Neural progenitor cell (in vitro differentiated cells): ENCODE results near the gene PBX3. TPM values are rescaled to one million over a fixed set of nuclear protein-coding genes. Genes with fewer than 3 reads are reported as not detected.

Experiments used
- DNase-seq: peaks from one replicate; pipeline ENCODE4 v3.0.0-alpha.2; 2016; ENCODE audit warnings: low spot score
- H2AFZ ChIP-seq: fragments of 200-600 bp; sonication (generic); replicated peaks from 2 replicates; pipeline ENCODE4 v1.6.1; 2016; ENCODE audit warnings: antibody characterized with exemption
- H3F3A ChIP-seq: fragments of 200-600 bp; sonication (generic); 2 replicates; pipeline ENCODE4 v1.6.1; 2016; ENCODE audit warnings: antibody characterized with exemption, low read depth
- H3K27ac ChIP-seq: fragments of 200-600 bp; sonication (generic); 2 replicates; pipeline ENCODE4 v1.5.1; 2016; ENCODE audit warnings: mild to moderate bottlenecking
- H3K27me3 ChIP-seq: fragments of 200-600 bp; sonication (generic); 2 replicates; pipeline ENCODE4 v1.6.1; 2016; ENCODE audit warnings: mild to moderate bottlenecking, moderate library complexity
- H3K36me3 ChIP-seq: fragments of 200-600 bp; sonication (generic); 2 replicates; pipeline ENCODE4 v1.5.1; 2016
- H3K4me1 ChIP-seq: fragments of 200-600 bp; sonication (generic); 2 replicates; pipeline ENCODE4 v1.6.1; 2016; ENCODE audit warnings: mixed run types
- H3K4me2 ChIP-seq: fragments of 200-600 bp; sonication (generic); 2 replicates; pipeline ENCODE4 v1.6.1; 2016
- H3K4me3 ChIP-seq: fragments of 200-600 bp; sonication (generic); 2 replicates; pipeline ENCODE4 v1.5.1; 2016
- H3K79me2 ChIP-seq: fragments of 200-600 bp; sonication (generic); 2 replicates; pipeline ENCODE4 v1.6.1; 2016; ENCODE audit warnings: low read depth
- H3K9ac ChIP-seq: fragments of 200-600 bp; sonication (generic); 2 replicates; pipeline ENCODE4 v1.6.1; 2016
- H3K9me3 ChIP-seq: fragments of 200-600 bp; sonication (generic); 2 replicates; pipeline ENCODE4 v1.5.1; 2016; ENCODE audit warnings: low read depth
- H4K20me1 ChIP-seq: fragments of 200-600 bp; sonication (generic); 2 replicates; pipeline ENCODE4 v1.6.1; 2016; ENCODE audit warnings: low read depth
- H3K27ac Mint-ChIP-seq: 3 replicates; pipeline ENCODE4 v1.8.0; 2021; ENCODE audit warnings: mixed read lengths
- H3K27me3 Mint-ChIP-seq: 2 replicates; pipeline ENCODE4 v1.8.0; 2022; ENCODE audit warnings: low read depth, mild to moderate bottlenecking, inconsistent platforms, moderate library complexity, mixed read lengths; ENCODE audit not compliant: insufficient read depth
- H3K36me3 Mint-ChIP-seq: 3 replicates; pipeline ENCODE4 v1.8.0; 2021; ENCODE audit warnings: mixed read lengths
- H3K4me1 Mint-ChIP-seq: 3 replicates; pipeline ENCODE4 v1.8.0; 2021; ENCODE audit warnings: mixed read lengths
- H3K4me3 Mint-ChIP-seq: 3 replicates; pipeline ENCODE4 v1.8.0; 2021; ENCODE audit warnings: mild to moderate bottlenecking, moderate library complexity, mixed read lengths
- H3K9me3 Mint-ChIP-seq: 3 replicates; pipeline ENCODE4 v1.8.0; 2020; ENCODE audit warnings: mixed read lengths
- EZH2 ChIP-seq: fragments of 200-600 bp; sonication (generic); IDR thresholded peaks from 2 replicates; pipeline ENCODE4 v1.6.1; 2017; ENCODE audit warnings: antibody characterized with exemption, mild to moderate bottlenecking, moderate library complexity
- EZH2phosphoT487 ChIP-seq: fragments of 200-600 bp; sonication (generic); IDR thresholded peaks from 2 replicates; pipeline ENCODE4 v1.6.1; 2017; ENCODE audit warnings: antibody characterized with exemption
- total RNA-seq: library from RNA; depleted of rRNA; stranded (reverse); fragments of >200 nt; gene quantifications from 2 replicates; pipeline ENCODE4 v1.2.3, GENCODE V29; 2015; ENCODE audit warnings: low replicate concordance
- TF ChIP-seq, protein P1 (sequence below): fragments of 200-600 bp; sonication (generic); IDR thresholded peaks from 2 replicates; pipeline ENCODE4 v1.5.1; 2017; ENCODE audit warnings: antibody characterized with exemption, mild to moderate bottlenecking

The PBX3 gene
- total RNA-seq, 1 donor from 2014 or later = 99.5 TPM

DNA sequence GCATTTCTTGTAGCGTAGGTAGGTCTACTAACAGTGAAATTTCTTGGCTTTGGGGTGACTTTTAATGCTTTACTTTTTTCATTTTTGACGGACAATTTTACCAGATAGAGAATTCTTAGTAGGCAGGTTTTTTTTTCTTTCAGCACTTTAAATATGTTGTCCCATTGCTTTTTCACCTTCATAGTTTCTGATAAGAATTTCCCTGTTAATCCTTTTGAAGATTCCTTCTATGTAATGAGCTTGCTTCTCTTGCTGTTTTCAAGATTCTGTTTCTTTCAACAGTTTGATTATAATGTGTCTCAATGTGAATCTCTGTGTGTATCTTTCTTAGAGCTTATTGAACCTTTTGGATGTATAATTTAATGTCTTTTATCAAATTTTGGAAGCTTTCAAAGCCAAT lies 35.5 kb downstream of the PBX3 start:
- peaks cover 71% of the 10 kb centered on the region for H3K79me2 ChIP-seq
- Mint-ChIP-seq H3K4me1 (peaks cover 5% of the 10 kb centered on the region), H3K9me3 (peaks cover 29% of the 10 kb centered on the region), H3K27me3 (peaks cover 5% of the 10 kb centered on the region), H3K36me3 (peaks cover 49% of the 10 kb centered on the region), H3K27ac (no peak overlapping the region), H3K4me3 (no peak overlapping the region)
- TF ChIP-seq, protein P1, sequence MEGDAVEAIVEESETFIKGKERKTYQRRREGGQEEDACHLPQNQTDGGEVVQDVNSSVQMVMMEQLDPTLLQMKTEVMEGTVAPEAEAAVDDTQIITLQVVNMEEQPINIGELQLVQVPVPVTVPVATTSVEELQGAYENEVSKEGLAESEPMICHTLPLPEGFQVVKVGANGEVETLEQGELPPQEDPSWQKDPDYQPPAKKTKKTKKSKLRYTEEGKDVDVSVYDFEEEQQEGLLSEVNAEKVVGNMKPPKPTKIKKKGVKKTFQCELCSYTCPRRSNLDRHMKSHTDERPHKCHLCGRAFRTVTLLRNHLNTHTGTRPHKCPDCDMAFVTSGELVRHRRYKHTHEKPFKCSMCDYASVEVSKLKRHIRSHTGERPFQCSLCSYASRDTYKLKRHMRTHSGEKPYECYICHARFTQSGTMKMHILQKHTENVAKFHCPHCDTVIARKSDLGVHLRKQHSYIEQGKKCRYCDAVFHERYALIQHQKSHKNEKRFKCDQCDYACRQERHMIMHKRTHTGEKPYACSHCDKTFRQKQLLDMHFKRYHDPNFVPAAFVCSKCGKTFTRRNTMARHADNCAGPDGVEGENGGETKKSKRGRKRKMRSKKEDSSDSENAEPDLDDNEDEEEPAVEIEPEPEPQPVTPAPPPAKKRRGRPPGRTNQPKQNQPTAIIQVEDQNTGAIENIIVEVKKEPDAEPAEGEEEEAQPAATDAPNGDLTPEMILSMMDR = no peak
- TF ChIP-seq EZH2phosphoT487 (no peak), EZH2 (no peak)
- no peak overlapping the region for H3K4me3 ChIP-seq
- peaks cover 4% of the 10 kb centered on the region for H3K4me1 ChIP-seq
- no peaks in the 10 kb centered on the region for H3K27me3 ChIP-seq
- no peak for DNase-seq
- H3K4me2 ChIP-seq = no peak overlapping the region
- H3K9ac ChIP-seq = no peak overlapping the region
- H3K27ac ChIP-seq = no peak overlapping the region
- H3K9me3 ChIP-seq = peaks cover 7% of the 10 kb centered on the region
- no peaks in the 10 kb centered on the region for H3K36me3 ChIP-seq
- no peaks in the 10 kb centered on the region for H3F3A ChIP-seq
- peaks cover 22% of the 10 kb centered on the region for H4K20me1 ChIP-seq
- no peak overlapping the region for H2AFZ ChIP-seq

DNA sequence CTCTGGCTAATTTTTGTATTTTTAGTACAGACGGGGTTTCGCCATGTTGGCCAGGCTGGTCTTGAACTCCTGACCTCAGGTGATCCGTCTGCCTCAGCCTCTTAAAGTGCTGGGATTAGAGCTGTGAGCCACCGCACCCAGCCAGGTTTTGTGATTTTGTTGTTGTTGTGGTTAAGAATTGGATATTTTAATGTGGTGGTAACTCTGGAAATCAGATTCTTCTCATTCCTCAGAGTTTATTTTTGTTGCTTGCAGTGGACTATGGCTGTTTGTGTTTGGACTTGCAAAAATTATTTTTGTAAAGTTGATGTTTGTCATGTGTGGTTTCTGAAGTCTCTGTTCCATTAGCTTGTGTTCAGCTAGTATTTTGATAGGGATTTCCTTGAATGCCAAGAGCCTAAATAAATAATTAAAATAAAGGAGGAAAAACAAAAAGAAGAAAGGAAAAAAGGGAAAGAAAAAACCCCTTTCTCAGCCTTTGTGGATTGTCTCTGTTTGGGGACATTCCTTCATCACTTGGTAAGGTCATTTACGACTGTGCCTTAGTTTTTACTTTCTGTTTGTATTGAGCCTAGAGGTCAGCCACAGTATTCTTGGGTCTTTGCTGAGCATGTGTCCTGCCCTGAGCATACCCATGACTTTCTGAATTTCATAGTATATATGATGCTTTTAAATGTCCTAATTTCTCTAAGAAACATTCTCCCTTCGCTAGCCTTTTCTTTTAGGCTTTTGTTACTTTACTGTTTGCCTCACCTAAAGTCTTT lies 37.3 kb downstream of the PBX3 start:
- no peak overlapping the region for H3K27ac ChIP-seq
- H3K36me3 Mint-ChIP-seq = peaks cover 53% of the 10 kb centered on the region
- peaks cover 5% of the 10 kb centered on the region for H3K27me3 Mint-ChIP-seq
- no peak overlapping the region for H2AFZ ChIP-seq
- H3K4me3 ChIP-seq = no peak overlapping the region
- H3K4me1 Mint-ChIP-seq = peaks cover 5% of the 10 kb centered on the region
- H3K27me3 ChIP-seq = no peaks in the 10 kb centered on the region
- H4K20me1 ChIP-seq = peaks cover 32% of the 10 kb centered on the region
- peaks cover 4% of the 10 kb centered on the region for H3K4me1 ChIP-seq
- DNase-seq = no peak
- H3K4me3 Mint-ChIP-seq = no peak overlapping the region
- H3K79me2 ChIP-seq = peaks cover 79% of the 10 kb centered on the region
- H3K9me3 ChIP-seq = peaks cover 7% of the 10 kb centered on the region
- H3K9me3 Mint-ChIP-seq = peaks cover 29% of the 10 kb centered on the region
- no peaks in the 10 kb centered on the region for H3K36me3 ChIP-seq
- H3K27ac Mint-ChIP-seq = no peak overlapping the region
- H3F3A ChIP-seq = no peaks in the 10 kb centered on the region
- TF ChIP-seq, protein P1 = no peak
- no peak for TF ChIP-seq EZH2phosphoT487
- no peak for TF ChIP-seq EZH2
- no peak overlapping the region for H3K9ac ChIP-seq
- no peak overlapping the region for H3K4me2 ChIP-seq

DNA sequence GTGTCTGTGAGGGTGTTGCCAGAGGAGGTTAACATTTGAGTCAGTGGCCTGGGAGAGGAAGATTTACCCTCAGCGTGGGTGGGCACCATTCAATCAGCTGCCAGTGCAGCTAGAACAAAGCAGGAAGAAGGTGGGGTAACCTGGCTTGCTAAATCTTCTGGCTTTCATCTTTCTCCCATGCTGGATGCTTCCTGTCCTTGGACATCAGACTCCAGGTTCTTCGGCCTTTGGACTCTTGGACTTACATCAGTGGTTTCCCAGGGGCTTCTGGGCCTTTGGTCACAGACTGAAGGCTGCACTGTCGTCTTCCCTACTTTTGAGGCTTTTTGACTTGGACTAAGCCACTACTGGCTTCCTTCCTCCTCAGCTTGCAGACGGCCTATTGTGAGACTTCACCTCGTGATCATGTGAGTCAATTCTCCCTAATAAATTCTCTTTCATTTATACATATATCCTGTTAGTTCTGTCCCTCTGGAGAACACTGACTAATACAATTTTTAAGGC lies 38.1 kb downstream of the PBX3 start:
- Histone ChIP-seq H3K27ac (no peak overlapping the region), H3K36me3 (no peaks in the 10 kb centered on the region), H3K9me3 (peaks cover 7% of the 10 kb centered on the region), H3K4me2 (no peak overlapping the region), H3K4me3 (no peak overlapping the region), H3K9ac (no peak overlapping the region), H3K79me2 (peaks cover 85% of the 10 kb centered on the region), H3F3A (no peaks in the 10 kb centered on the region), H2AFZ (no peak overlapping the region), H3K27me3 (no peaks in the 10 kb centered on the region), H3K4me1 (peaks cover 4% of the 10 kb centered on the region), H4K20me1 (peaks cover 32% of the 10 kb centered on the region)
- H3K27me3 Mint-ChIP-seq = peaks cover 5% of the 10 kb centered on the region
- H3K36me3 Mint-ChIP-seq = peaks cover 57% of the 10 kb centered on the region
- TF ChIP-seq EZH2phosphoT487 (no peak), EZH2 (no peak)
- TF ChIP-seq, protein P1 = no peak
- no peak for DNase-seq
- peaks cover 5% of the 10 kb centered on the region for H3K4me1 Mint-ChIP-seq
- H3K9me3 Mint-ChIP-seq = peaks cover 29% of the 10 kb centered on the region
- no peak overlapping the region for H3K4me3 Mint-ChIP-seq
- no peak overlapping the region for H3K27ac Mint-ChIP-seq
